GM03348 (cell line): ENCODE results near the gene PATE3.

Experiments
- DNase-seq: peaks from one replicate; pipeline ENCODE4 v3.0.0; 2012; ENCODE audit warnings: low spot score

PATE3 gene, protein sequence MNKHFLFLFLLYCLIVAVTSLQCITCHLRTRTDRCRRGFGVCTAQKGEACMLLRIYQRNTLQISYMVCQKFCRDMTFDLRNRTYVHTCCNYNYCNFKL

GRCh38 chr11:125787827-125788226 lies at the start of gene PATE3:
PATE3 (plus strand) TSS chr11:125788127; CDS start chr11:125788152, 25 bp downstream.
- DNase-seq, result no peak

DNA sequence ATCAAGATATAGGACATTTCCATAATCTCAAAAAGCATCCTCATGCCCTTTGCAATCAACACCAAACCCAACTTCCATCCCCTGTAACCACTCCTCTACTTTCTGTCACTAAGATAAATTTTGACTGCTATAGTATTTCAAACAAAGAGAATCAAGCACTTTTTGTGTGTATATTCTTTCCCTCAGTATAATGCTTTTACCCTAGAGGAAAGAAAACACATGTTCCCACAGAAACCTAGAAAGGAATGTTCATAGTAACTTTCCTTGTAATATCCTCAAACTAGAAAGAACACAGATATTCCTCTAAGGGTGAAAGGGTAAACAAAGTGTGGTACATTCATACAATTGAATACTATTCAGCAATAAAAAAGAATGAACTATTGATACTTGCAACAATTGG lies 47.3 kb upstream of the PATE3 start:
- no peak for DNase-seq

DNA sequence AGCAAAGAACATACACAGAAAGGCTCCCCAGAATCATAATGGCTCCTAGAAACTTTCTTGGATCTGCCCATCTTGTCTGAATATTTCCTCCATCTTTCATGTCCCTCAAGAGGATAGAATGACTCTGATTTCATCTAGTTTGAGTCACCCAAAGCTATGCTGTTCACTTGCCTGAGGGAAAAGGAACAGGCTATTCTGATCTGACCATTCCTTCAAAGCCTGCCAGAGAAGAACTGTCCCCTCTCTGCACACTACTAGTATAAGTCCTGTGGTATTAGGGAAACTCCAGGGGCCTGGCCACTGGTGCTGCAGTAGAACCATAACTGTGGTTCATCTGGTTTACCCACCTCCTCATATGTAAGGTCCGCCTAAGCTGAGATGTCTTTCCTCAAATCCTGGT lies 44.2 kb upstream of the PATE3 start:
- no peak for DNase-seq

DNA sequence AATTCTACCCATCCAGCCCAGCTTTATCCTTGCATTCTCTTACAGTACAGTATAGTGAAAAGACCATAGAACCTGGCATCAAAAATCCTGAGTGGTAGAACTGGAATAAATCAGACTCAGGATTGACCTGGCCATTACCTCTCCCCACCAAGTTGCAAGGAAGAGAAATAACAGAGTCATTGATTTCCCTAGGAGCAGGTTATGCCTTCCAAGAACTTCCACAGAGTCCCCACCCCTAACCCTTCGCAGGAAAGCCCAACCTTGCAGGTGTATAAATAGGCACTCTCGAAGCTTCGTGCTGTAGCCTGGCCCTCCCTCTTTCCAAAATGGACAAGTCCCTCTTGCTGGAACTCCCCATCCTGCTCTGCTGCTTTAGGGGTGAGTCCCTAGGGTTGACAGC lies 41.9 kb upstream of the PATE3 start, which contains the start of gene PATE1:
Gene PATE1 (plus strand): TSS at position 301 of the 400 bp plus-strand sequence. CDS start 26 bp downstream, at position 327.
- no peak for DNase-seq

- no peak for DNase-seq
These were observed 37.3 kb upstream of the PATE3 start for GRCh38 chr11:125750629-125751028.

- no peak for DNase-seq
These were observed 31.9 kb upstream of the PATE3 start for GRCh38 chr11:125756050-125756449.

DNA sequence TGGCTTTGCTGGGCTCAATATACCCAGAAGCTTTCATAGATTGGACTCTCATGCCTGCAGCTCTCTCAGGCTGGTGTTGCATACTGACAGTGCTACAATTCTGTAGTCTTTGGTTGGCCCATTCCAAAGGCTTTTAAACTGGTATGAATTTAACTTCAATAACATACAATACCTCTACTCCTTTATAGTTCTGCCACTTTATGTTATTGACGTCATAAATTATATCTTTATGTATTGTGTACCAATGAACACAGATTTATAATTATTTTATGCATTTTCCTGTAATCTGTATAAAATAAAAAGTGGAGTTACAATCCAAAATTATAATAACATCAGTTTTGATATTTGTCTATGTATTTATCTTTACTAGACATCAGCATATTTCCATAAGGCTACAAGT lies 25.5 kb upstream of the PATE3 start:
- DNase-seq, result no peak

DNA sequence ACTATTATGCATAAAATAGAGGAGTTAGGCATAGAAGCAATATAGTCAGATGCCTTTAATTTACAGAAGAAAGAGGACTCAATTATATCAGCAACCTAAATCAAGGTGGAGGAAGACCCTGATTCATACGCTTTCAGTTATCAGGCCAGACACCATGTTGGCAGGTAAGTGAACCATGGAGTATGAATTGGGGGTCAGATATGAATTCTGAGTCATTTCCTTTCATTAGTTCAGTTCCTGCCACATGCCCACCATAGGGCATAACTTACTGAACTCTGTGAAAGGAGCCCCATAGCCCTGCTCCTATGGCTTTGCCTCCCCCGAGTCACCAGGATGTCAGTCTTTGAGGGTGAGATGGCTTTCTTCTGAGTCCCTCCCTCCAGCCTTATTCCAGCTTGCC lies 24.4 kb upstream of the PATE3 start:
- no peak for DNase-seq

- no peak for DNase-seq
These were observed 21.7 kb upstream of the PATE3 start for GRCh38 chr11:125766251-125766650.

DNA sequence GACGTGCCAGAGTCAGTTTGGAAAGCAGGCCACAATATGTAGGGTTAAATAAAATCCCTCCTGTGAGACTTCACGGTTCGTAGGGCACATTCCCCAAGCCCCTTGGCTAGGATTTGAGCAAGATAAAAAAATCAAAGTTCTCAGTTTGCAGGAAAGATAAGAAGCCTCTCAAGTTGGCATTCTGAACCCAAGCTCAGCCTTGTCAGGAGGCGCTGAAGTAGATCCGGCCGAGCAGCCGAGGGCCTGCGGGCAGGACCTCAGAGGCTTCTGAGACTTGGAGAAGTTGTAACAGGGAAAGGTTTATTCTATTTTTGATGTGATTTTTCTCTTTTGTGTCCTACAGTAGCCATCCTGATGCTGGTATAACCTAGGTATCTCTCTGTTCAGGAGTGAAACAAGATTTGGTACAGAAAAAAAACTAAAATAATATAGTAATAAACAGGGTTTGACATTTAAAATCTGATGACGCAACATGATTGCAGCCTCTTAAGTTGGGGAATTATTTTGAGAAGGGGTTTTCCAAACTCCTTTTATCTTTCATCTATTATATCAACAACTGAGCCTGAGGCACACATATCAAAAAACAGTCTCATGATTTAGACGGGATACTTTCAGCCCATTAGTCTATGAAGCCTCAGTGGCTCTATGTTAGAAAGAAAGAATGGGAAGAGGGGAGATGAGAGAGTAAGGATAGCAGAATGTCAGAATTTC lies 19.4 kb upstream of the PATE3 start:
- DNase-seq, result no peak

DNA sequence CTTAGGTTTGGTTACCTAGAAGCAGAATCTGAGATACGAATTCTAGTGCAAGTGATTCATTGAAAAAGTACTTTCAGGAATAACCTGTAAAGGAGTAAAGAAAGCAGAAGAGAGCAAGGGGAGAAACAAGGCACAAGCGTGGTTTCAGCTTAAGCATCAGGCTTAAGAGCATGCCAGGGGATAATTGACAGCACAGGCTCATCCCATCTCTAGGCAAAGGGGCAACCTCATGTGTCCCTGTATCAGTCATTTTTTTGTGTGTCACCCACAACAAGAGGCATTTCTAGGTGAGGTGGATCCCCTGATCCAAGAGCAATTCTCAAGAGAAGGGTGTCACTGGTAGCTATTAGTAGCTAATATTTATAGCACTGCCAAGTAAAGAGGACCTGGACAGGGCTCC lies 17.3 kb upstream of the PATE3 start:
- DNase-seq, result no peak

DNA sequence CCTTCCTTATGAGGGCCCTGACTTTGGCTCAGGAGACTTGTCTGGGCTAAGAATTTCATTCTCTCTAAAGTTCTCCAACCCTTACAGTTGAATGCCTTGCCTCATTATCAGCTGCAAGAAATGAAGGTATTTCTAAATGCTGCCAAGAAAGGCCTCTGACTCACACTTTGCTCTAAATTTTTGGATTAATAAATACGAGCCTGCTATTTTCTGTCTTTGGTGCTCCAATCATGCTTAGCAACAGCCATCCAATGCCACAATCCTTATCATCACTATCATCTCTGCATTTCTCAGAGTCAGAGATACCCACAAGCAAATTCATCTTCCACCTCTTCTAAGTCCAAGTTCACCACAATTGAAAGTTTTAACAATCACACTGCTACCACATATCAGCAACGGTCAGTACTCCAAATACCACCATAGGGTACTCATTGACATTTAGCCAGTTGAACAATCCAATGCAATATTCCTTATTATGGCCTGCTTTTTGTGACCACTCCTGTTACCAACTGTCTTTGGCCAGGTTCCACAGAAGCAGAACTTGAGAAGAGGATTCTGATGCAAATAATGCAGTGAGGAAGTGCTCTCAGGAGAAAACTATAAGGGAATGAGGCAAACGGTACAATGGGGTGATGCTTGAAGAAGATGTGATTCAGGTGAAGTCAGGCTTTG lies 15.0 kb upstream of the PATE3 start:
- DNase-seq, result peak; percentile 68

- no peak for DNase-seq
These were observed 14.4 kb upstream of the PATE3 start for GRCh38 chr11:125773516-125773915.

DNA sequence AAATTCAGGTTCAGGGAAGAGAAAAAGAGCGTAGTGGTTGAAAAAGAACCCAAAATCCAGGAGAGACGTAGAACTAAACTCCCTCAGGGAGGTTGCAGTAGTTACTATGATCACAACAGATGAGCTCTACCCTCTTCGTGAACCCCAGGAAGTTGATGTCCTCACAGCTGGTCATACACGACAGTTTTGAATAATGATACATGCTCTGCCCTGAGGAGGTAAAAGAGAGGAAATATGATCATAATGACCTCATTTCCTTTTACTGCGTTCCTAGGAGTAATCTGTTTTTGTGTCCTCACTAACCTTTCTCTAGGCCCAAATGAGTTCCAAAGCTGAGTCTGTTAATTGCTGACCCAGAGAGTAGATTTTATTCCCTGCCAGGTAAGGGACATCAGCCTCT lies 10.6 kb upstream of the PATE3 start:
- DNase-seq, result no peak

- no peak for DNase-seq
These were observed 9.2 kb upstream of the PATE3 start, which contains the start of gene PATE2 for GRCh38 chr11:125778728-125779127. PATE2 (minus strand) TSS chr11:125778828; CDS start chr11:125778773, 55 bp downstream.

- no peak for DNase-seq
These were observed 3.2 kb upstream of the PATE3 start for GRCh38 chr11:125784678-125785077.

DNA sequence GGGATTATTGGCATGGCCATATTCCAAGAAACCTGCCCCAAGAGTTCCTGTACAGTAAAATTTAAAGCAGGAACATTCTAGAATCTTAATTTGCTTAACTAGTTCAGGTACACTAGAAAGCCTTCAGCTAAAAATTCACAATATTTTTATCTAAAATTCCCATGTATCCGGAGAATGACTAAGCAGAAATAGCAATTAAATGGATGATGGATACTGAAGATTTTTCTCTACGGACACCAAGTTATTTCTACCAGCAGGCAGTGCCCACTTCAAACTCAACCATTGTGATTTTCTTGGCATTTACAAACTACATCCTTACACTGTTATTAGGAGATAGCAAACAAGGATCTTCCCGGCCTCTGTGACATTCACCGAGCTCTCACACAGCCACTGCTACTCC lies 2.9 kb downstream of the PATE3 start:
- DNase-seq, result no peak

- DNase-seq, result no peak
These were observed 9.7 kb downstream of the PATE3 start for GRCh38 chr11:125797641-125798040.

GRCh38 chr11:125799808-125800207 lies 11.9 kb downstream of the PATE3 start:
- DNase-seq, result no peak

- DNase-seq, result no peak
These were observed 14.5 kb downstream of the PATE3 start for GRCh38 chr11:125802387-125802786.

GRCh38 chr11:125807909-125808308 lies 20.0 kb downstream of the PATE3 start:
- no peak for DNase-seq

DNA sequence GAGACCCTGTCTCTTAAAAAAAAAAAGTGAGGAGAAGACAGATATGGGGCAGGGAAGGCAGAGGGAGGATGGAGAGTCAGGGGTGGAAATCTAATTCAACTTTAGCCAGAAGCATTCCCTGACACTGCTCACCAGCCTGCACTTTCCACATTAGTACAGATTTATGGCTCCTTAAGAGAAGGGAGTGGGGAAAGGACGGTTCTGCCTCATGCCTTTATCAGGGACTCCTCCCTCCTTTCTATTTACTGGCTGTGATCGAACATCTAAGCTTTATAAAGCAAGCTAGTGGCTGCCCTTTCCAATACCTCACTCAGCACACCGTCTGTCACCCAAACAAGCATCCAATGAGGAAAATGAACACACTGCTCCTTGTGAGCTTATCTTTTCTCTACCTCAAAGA lies 45.1 kb downstream of the PATE3 start, which contains the start of gene PATE4:
Gene PATE4 (plus strand): TSS at position 301 of the 400 bp plus-strand sequence. CDS start 44 bp downstream, at position 345.
- DNase-seq, result no peak

- no peak for DNase-seq
These were observed 47.8 kb downstream of the PATE3 start for GRCh38 chr11:125835748-125836147.
